HG02678 (cell line): Measurements from ENCODE around the gene STS.

ENCODE experiments used
- ATAC-seq: cut with Tn5 transposase; IDR thresholded peaks from one replicate; pipeline ENCODE4 v1.9.1; 2021; ENCODE audit warnings: mild to moderate bottlenecking, moderate library complexity; ENCODE audit not compliant: unreplicated experiment

Gene STS

DNA sequence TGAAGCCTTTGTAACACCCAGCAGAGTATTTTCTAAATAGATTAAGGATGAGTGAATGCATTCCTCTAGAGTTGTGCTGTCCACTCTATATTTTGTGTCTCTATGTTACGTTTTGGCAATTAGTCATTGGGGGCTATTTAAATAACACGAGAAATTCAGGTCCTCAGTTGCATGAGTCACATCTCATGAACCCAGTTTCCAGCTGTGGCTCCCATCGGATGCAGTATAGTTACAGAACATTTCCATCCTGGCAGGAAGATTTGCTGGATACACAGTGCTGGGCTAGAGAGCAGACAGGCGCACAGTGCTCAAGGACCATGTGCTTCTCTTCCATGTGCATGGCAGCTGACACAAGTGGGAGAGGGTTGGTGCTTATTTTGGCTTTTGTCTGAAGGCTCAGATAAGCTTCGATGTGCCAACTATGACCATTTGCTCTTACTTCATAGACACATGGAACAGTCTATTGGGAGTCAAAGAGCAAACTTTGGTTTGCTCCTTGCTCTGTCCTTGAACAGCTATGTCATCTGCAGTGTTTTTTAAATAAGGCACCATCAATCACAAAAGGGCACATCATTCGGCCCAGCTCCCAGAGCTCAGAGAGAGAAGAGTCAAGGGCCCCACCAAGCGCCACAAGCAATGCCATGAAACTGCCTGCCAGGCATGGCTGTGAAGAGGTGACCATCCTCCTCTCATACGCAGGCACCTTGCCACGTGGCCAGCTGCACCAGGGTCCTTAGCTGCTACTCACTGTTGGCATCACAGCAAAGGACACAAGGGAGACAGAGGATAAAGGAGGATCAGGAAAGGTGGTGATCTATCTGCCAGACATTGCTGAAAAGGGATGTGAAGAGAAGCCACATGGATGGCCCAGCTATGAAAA, 8.1 kb upstream of the STS start:
- ATAC-seq = no peak

DNA sequence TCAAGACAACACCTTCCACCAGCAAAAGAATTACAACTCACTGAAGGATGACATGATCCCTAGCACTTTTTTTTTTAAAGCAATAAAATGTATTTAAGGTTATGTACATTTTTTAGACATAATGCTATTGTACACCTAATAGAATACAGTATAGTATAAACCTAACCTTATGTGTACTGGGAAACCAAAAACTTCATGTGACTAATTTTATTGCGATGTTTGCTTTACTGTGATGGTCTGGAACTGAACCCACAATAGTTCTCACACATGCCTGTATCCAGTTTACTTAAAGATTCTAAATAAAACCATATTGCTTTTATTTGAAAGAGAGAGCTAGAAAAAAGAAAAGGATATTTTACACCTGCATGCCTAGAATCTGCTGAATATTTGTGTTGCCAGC, 4.4 kb upstream of the STS start:
- ATAC-seq = no peak

DNA sequence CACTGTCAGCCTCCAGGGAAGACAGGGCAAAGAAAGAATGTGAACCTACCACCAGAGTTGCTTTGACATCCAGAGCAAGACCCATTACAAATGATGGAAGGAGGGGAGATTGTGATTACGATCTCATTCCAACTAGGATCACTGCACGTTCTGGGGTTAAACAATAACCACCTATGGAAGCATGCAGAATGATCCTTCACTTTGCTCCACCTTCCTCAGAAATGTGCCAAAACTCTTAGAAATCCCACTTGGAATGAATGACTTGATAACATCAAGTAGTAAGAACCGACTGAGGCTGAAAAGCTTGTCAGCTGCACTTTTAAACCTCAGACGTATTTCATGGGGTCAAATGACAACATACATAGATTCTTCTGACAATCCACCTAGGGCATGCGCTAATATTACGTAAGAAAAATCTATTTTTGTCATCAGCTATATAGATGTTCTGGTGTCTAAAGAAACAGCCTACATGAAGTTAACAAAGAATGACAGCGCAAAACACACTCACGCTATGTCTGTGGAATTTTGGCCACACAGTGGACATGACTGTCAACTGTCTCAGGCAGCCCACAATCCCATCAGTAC, 3.5 kb upstream of the STS start:
- ATAC-seq = no peak

- no peak for ATAC-seq
Measured at GRCh38 chrX:7145454-7145853, 2.1 kb upstream of the STS start.

- ATAC-seq = no peak
Measured at GRCh38 chrX:7146020-7146702, 1.4 kb upstream of the STS start.

DNA sequence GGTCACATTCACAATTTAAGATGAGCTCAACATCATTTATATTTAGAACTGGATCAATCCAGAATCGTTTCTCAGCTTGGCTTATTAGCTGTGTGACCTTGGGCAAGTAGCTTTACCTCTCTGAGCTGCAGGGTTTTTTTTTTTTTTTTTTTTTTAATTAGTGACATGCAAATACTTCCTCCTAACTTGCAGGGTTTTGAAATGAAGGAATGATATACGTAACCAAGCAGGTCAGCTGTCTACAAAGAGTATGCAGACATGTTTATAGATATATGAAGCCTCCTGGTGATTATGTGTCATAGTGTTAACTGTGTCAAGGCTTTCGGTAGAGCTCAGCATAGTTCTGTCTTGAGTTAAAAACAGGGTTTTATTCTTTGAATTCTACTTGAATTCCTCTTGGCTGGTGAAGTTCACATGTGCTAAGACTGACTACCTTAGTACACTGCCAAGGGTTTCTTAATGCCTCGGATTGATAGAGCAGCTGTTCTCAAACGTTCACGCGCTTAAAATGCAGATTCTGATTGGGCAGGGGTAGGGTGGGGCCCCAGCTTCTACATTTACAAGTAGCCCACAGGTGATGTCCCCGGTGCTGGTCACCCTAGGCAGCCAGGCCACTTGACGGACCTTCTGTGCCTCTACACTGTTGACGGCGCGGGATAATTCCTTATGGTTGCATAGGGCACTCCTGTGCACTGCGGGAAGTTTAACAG, 654 bp upstream of the STS start:
- ATAC-seq = peak; percentile 22

DNA sequence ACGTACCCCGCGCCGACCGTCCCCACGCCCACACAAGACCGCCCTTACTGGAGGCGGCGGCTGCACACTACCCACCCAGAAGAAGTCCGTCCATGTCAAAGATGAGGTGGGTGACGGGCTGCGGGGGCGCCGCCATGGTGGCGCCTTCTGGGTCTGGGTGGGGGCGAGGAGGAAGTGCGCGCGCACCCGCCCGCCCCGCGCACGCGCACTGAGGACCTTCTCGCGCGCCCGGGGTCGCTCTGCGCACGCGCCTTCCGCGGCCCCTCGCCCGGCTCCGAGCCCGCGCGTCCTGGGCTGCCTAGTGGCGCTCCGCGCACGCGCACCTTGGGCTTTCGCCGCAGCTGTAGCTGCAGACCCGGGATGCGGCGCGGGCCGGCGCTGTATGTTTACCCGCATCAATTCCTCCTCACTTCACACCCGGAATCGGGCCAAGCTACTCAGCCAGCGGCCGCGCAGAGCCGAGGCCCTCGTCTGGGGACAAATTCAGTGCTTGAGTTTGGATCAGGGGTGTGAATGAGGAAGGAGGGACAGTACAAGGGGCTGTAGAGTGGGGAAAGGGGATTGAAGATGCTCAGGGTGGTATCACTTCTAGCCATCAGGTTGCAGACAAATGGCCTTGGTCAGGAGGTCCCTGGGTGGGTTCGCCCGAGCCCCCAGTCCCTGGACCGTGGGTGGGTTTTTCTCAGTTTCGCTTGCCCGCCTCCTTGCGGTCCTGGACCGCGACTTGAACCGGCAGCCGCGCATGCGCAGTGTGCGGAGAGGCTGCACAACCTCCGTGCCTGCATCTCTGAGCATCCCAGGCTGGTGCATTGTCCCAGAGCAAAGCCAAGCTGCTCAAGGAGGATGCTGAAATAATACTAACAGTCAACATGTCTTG, 704 bp downstream of the STS start, which contains the start of gene PUDP:
Gene PUDP (minus strand): TSS at position 176 of the 877 bp plus-strand sequence. CDS start 40 bp downstream, at position 136.
- ATAC-seq = peak; percentile 75

GRCh38 chrX:7149411-7149810, 1.9 kb downstream of the STS start:
- no peak for ATAC-seq

DNA sequence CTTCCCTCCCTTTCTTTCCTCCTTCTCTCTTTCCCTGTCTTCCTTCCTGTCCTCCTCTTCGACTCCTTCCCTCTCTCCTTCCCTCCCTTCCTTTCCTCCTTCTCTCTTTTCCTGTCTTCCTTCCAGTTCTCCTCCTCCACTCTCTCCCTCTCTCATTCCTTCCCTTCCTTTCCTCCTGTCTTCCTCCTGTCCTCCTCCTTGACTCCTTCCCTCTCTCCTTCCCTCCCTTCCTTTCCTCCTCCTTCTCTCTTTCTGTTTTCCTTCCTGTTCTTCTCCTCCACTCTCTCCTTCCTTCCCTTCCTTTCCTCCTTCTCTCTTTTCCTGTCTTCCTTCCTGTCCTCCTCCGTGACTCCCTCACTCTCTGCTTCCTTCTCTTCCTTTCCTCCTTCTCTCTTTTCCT, 5.7 kb downstream of the STS start:
- ATAC-seq = no peak

- ATAC-seq = no peak
Measured at GRCh38 chrX:7154041-7154597, 6.6 kb downstream of the STS start.

- no peak for ATAC-seq
Measured at GRCh38 chrX:7155163-7155562, 7.7 kb downstream of the STS start.

DNA sequence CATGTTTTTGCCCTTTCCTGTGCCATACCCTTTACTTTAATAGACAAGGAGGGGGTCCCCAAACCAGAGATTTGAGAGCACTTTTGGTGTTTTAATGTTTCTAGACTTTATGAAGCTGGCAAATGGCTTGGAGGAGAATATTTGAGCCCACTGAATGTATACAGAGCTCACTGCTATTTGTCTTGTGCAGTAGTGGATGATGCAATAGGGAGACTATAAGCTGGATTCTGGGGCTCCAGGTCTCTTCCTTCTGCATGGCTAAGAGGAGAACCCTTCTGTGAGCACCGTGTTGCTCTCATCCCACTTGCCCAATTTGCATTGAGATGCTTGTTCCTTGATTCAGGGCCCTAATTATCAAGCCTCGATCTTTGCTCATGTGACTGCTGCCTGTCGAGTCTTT, 9.4 kb downstream of the STS start:
- no peak for ATAC-seq

GRCh38 chrX:7158468-7158990, 11.0 kb downstream of the STS start:
- ATAC-seq = no peak

DNA sequence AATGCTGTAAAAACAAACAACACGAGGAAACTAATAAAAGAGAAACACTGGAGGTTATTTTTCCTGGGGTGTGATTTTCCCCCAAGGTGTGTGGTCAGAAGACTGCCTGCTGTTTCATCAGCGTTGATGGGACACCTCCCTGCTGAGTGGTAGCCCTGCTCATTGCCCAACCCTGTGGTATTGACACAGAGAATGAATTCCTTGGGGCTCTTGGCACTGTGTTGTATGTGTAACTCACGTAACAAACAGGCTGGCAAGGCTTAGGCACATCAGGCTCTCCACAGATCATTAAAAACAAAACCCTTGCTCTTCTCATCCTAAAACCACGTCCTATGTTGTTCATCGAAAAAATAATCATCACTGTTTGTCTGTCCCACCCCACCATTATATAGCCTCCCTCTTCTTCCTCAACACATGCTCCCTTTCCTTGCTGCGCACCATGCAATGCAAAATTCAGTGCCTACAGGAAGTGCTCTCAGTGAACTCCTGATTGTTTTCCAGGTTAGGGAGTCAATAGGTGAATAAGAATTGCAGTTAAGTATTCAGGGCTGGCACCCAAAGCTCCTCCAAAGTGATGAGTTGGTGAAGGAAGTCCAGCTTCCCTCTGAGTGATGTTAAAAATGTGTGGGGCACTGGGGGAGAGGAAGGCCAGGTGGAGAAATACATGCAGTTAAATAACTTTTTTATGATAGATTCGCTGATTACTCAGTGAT, 11.8 kb downstream of the STS start:
- no peak for ATAC-seq

DNA sequence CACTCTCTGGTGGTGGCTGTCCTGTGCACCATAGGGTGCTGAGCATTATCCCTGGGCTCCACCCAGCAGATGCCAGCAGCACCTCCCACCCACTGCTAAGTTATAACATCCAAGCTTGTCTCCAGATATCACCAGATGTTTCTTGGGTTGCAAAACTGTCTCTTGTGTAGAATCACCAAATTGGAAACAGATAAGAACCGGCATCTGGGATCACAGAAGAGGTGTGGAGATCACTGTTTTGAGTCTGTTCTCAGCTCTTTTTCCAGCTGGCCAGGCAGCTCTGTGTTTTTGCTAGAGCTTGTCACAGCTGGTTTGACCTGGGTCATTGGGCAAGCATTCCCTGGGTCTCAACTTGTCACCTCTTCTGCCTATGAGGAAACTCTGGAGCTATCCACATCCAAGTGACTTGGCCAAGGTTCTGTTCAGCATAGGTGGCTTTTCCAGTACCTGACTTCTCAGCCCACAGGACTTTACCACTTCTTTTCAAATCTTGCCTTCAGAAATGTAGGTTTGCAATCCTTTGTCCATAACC, 15.7 kb downstream of the STS start:
- ATAC-seq = no peak

- no peak for ATAC-seq
Measured at GRCh38 chrX:7164174-7164573, 16.7 kb downstream of the STS start.

- no peak for ATAC-seq
Measured at GRCh38 chrX:7168371-7168770, 20.9 kb downstream of the STS start.

DNA sequence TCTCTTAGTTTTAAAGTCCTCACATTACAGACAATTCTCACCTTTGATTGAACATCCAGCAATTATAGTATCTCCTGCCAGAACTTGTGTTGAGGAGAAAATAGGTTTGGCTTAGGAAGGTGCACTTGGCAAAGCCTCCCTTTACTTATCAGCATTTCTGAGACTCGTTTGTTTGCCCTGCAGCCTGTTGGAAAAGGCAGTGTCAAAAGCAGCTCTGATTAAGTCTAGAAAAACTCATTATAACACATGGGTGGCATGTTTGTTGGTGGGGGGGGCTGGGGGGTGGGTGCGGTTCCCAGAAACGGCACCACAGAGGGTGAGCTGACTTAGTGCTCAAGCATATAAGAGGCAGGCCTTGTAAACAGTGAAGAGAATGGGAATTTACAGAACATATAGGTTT, 22.1 kb downstream of the STS start:
- no peak for ATAC-seq

DNA sequence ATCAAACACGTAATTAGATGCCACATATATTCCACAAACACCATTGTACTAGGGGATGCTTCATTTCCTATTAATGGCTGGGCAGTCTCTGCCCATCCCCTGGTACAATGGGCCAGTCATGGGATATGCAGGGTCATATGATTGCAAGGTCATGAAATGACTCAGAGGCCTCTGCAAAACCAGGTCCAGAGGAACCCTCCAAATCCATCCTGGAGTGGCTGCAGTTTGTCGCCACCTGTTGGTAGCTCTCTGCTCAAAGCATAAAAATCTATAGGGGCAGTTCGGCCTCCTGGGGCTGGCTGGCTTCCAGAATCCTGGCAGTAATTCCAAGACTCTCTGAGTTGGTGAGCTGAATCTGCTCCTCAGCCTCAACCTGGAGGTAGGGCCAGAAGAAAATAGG, 23.4 kb downstream of the STS start:
- no peak for ATAC-seq
